IMR-90 (cell line): ENCODE results near the gene STRA6. TPM values are rescaled to one million over a fixed set of nuclear protein-coding genes. Genes with fewer than 3 reads are reported as not detected.

ENCODE experiments used
- ATAC-seq: fragments of 200-7000 bp; cut with Tn5 transposase; 2 replicates; pipeline ENCODE4 v1.9.1; 2020; ENCODE audit warnings: low read depth, mild to moderate bottlenecking, moderate library complexity
- BruUV-seq: library from RNA; stranded (reverse); fragments of 400-500 nt; replicated peaks from 2 replicates; lab custom pipeline; 2021; lab: Mats Ljungman, UMichigan
- CTCF ChIA-PET: fragments of 300-600 bp; formaldehyde crosslinking; extraction: SDS; loops from one replicate; lab custom pipeline; 2021; ENCODE audit warnings: antibody characterized with exemption; lab: Yijun Ruan, JAX
- POLR2A ChIA-PET: fragments of 300-600 bp; sonication (Branson Sonifier 250); formaldehyde crosslinking; loops from one replicate; lab custom pipeline; 2022; ENCODE audit warnings: antibody characterized with exemption; ENCODE audit not compliant: unreplicated experiment; lab: Charles Lee
- DNase-seq: peaks from one replicate; pipeline ENCODE4 v3.0.0; 2013
- H2AFZ ChIP-seq: replicated peaks from 2 replicates; pipeline ENCODE3; 2013; ENCODE audit warnings: low read length, mild to moderate bottlenecking; ENCODE audit not compliant: poor library complexity
- H2AK5ac ChIP-seq: 2 replicates; pipeline ENCODE4 v1.6.1; 2013; ENCODE audit warnings: low read depth, low read length, inconsistent platforms
- H2AK9ac ChIP-seq: replicated peaks from 2 replicates; pipeline ENCODE3; 2013; ENCODE audit warnings: mild to moderate bottlenecking, low read depth, low read length, moderate library complexity; ENCODE audit not compliant: poor library complexity
- H2BK120ac ChIP-seq: 2 replicates; pipeline ENCODE4 v1.6.1; 2013; ENCODE audit warnings: low read depth, low read length, inconsistent platforms
- H2BK15ac ChIP-seq: 3 replicates; pipeline ENCODE4 v1.6.1; 2013; ENCODE audit warnings: low read depth, low read length, inconsistent platforms
- H2BK20ac ChIP-seq: 2 replicates; pipeline ENCODE4 v1.6.1; 2013; ENCODE audit warnings: low read depth, mild to moderate bottlenecking, inconsistent platforms, low read length, moderate library complexity
- H2BK5ac ChIP-seq: 2 replicates; pipeline ENCODE4 v1.6.1; 2013; ENCODE audit warnings: mild to moderate bottlenecking, low read depth, low read length, inconsistent platforms; ENCODE audit not compliant: poor library complexity, severe bottlenecking
- H3K14ac ChIP-seq: replicated peaks from 2 replicates; pipeline ENCODE4 v1.6.1; 2013; ENCODE audit warnings: low read depth, low read length, inconsistent platforms
- H3K18ac ChIP-seq: 2 replicates; pipeline ENCODE4 v1.6.1; 2013; ENCODE audit warnings: low read depth, low read length, control low read depth
- H3K23ac ChIP-seq: 2 replicates; pipeline ENCODE4 v1.6.1; 2013; ENCODE audit warnings: low read depth, low read length, inconsistent platforms
- H3K27ac ChIP-seq: 2 replicates; pipeline ENCODE4 v1.5.1; 2013; ENCODE audit warnings: mild to moderate bottlenecking, control low read depth, low read length; ENCODE audit not compliant: insufficient read depth
- H3K27me3 ChIP-seq: 2 replicates; pipeline ENCODE4 v1.6.1; 2013; ENCODE audit warnings: low read length; ENCODE audit not compliant: control insufficient read depth, insufficient read depth
- H3K36me3 ChIP-seq: 2 replicates; pipeline ENCODE4 v1.6.1; 2013; ENCODE audit warnings: low read length, mixed read lengths; ENCODE audit not compliant: control insufficient read depth, insufficient read depth
- H3K4ac ChIP-seq: 2 replicates; pipeline ENCODE4 v1.6.1; 2013; ENCODE audit warnings: low read depth, low read length, inconsistent platforms
- H3K4me1 ChIP-seq: 2 replicates; pipeline ENCODE4 v1.6.1; 2013; ENCODE audit warnings: low read length, mixed read lengths; ENCODE audit not compliant: control insufficient read depth, insufficient read depth
- H3K4me2 ChIP-seq: 2 replicates; pipeline ENCODE4 v1.6.1; 2013; ENCODE audit warnings: low read depth, mild to moderate bottlenecking, control low read depth, low read length, moderate library complexity
- H3K4me3 ChIP-seq: 2 replicates; pipeline ENCODE4 v1.5.1; 2013; ENCODE audit warnings: low read depth, mild to moderate bottlenecking, control low read depth, low read length, moderate library complexity; ENCODE audit not compliant: insufficient read depth
- H3K56ac ChIP-seq: 2 replicates; pipeline ENCODE4 v1.6.1; 2013; ENCODE audit warnings: low read length, inconsistent platforms; ENCODE audit not compliant: insufficient read depth; ENCODE audit errors: extremely low read depth
- H3K79me1 ChIP-seq, 2 experiments: 2 replicates each; pipeline ENCODE4 v1.6.1; 2013; ENCODE audit warnings: low read length in 2 of 2, inconsistent platforms in 1 of 2, low read depth in 1 of 2
- H3K9ac ChIP-seq: 2 replicates; pipeline ENCODE4 v1.6.1; 2013; ENCODE audit warnings: low read depth, low read length, control low read depth
- H3K9me1 ChIP-seq: 2 replicates; pipeline ENCODE4 v1.6.1; 2013; ENCODE audit warnings: low read length, inconsistent platforms; ENCODE audit not compliant: insufficient read depth
- H3K9me3 ChIP-seq: 2 replicates; pipeline ENCODE4 v1.6.1; 2013; ENCODE audit warnings: low read length; ENCODE audit not compliant: control insufficient read depth, insufficient read depth
- H4K20me1 ChIP-seq: 2 replicates; pipeline ENCODE4 v1.6.1; 2013; ENCODE audit warnings: low read length, inconsistent platforms; ENCODE audit not compliant: insufficient read depth
- H4K5ac ChIP-seq: 2 replicates; pipeline ENCODE4 v1.6.1; 2013; ENCODE audit warnings: mild to moderate bottlenecking, low read depth, low read length, control low read depth
- H4K8ac ChIP-seq, 2 experiments: 2 replicates each; pipeline ENCODE4 v1.6.1; 2013; ENCODE audit warnings: low read depth in 2 of 2, low read length in 2 of 2, control low read depth in 1 of 2, inconsistent platforms in 1 of 2
- H4K91ac ChIP-seq: 2 replicates; pipeline ENCODE4 v1.6.1; 2013; ENCODE audit warnings: low read depth, low read length, inconsistent platforms; ENCODE audit not compliant: insufficient read depth
- BHLHE40 ChIP-seq: fragments of 150-350 bp; IDR thresholded peaks from 2 replicates; pipeline ENCODE4 v1.6.1; 2016; ENCODE audit warnings: mild to moderate bottlenecking, low read depth, low read length
- CEBPB ChIP-seq: IDR thresholded peaks from 2 replicates; pipeline ENCODE4 v1.6.1; 2012; ENCODE audit warnings: low read depth, low read length, improper control_type of control experiment
- CTCF ChIP-seq: conservative IDR thresholded peaks from 2 replicates; pipeline ENCODE4 v1.5.1; 2012; ENCODE audit warnings: mild to moderate bottlenecking, low read depth, low read length, improper control_type of control experiment
- ELK1 ChIP-seq: fragments of 150-350 bp; IDR thresholded peaks from 2 replicates; pipeline ENCODE4 v1.6.1; 2016; ENCODE audit warnings: low read depth, mild to moderate bottlenecking, low read length, moderate library complexity, borderline replicate concordance
- MAFK ChIP-seq: IDR thresholded peaks from 2 replicates; pipeline ENCODE4 v1.6.1; 2012; ENCODE audit warnings: low read depth, low read length, improper control_type of control experiment
- POLR2A ChIP-seq: IDR thresholded peaks from 2 replicates; pipeline ENCODE4 v1.6.1; 2012; ENCODE audit warnings: mild to moderate bottlenecking, low read depth, low read length
- RCOR1 ChIP-seq: IDR thresholded peaks from 2 replicates; pipeline ENCODE4 v1.6.1; 2012; ENCODE audit warnings: mild to moderate bottlenecking, low read length, improper control_type of control experiment; ENCODE audit not compliant: insufficient replicate concordance
- RFX5 ChIP-seq: IDR thresholded peaks from 2 replicates; pipeline ENCODE4 v1.8.0; 2012; ENCODE audit warnings: low read depth, mild to moderate bottlenecking, low read length, moderate library complexity
- SMC3 ChIP-seq: fragments of 150-350 bp; IDR thresholded peaks from 2 replicates; pipeline ENCODE4 v1.6.1; 2016; ENCODE audit warnings: low read depth, mild to moderate bottlenecking, antibody characterized with exemption, low read length, moderate library complexity
- WGBS, 2 experiments: methylation state at CpG; one replicate each; pipeline versions ENCODE4 v1.1.5 to v1.1.7; 2013; ENCODE audit warnings: missing lambda C conversion rate in 2 of 2; ENCODE audit not compliant: insufficient read length in 1 of 2; ENCODE audit errors: extremely low coverage in 2 of 2; 5-methylcytosine and 5-hydroxymethylcytosine counted together
- dilution Hi-C: fragments of 300-500 bp; cut with HindIII; formaldehyde crosslinking; loops from one replicate; pipeline ENCODE4 v1.14.3; 2018; ENCODE audit warnings: low sequenced_read_pairs; ENCODE audit not compliant: unreplicated experiment
- in situ Hi-C: fragments of 300-500 bp; cut with MboI; formaldehyde crosslinking; loops from 3 replicates; pipeline ENCODE4 v1.14.3; 2019; ENCODE audit warnings: low sequenced_read_pairs, inconsistent platforms, mixed read lengths
- intact Hi-C: fragments of 100-400 bp; cut with micrococcal nuclease; formaldehyde crosslinking; loops from 2 replicates; pipeline ENCODE4 v1.10.0; 2022
- polyA plus RNA-seq, 3 experiments: library from polyadenylated mRNA; depleted of rRNA; stranded (reverse); fragments of >200 nt; gene quantifications; 2 replicates each; pipeline ENCODE4 v1.2.3, GENCODE V29; 2012; ENCODE audit warnings: low replicate concordance in 1 of 3
- total RNA-seq: library from RNA; depleted of rRNA; stranded (reverse); fragments of >200 nt; gene quantifications from 2 replicates; pipeline ENCODE4 v1.2.3, GENCODE V29; 2012

STRA6 gene
- total and polyA plus RNA-seq, 2 of the 4 experiments (the other 2 are of a cell fraction): 0.17 TPM; not detected in 1

- no peak for TF ChIP-seq SMC3
- no peak for TF ChIP-seq MAFK
- TF ChIP-seq BHLHE40: no peak
- TF ChIP-seq CEBPB: no peak
- TF ChIP-seq POLR2A: no peak
- no peak for TF ChIP-seq ELK1
These were observed 14.4 kb upstream of the STRA6 start (continued) for GRCh38 chr15:74216949-74217348.

GRCh38 chr15:74215958-74216357, 13.4 kb upstream of the STRA6 start:
- H4K5ac ChIP-seq: no peak overlapping the region
- POLR2A ChIA-PET: no interaction called here
- H2AK5ac ChIP-seq: no peak overlapping the region
- no peak overlapping the region for H4K8ac ChIP-seq
- dilution Hi-C loops: no loop called here
- no peak overlapping the region for H2AFZ ChIP-seq
- no peaks in the 10 kb centered on the region for H3K79me1 ChIP-seq
- H3K27ac ChIP-seq: no peak overlapping the region
- H3K9me3 ChIP-seq: no peaks in the 10 kb centered on the region
- H3K18ac ChIP-seq: no peak overlapping the region
- intact Hi-C loops: no loop called here
- H3K4me1 ChIP-seq: peaks cover 9% of the 10 kb centered on the region; the same call in 1 of the 2 replicates
- H4K20me1 ChIP-seq: no peaks in the 10 kb centered on the region
- H3K27me3 ChIP-seq: peaks cover 38% of the 10 kb centered on the region
- H3K4me2 ChIP-seq: no peak overlapping the region
- no peaks in the 10 kb centered on the region for H3K36me3 ChIP-seq
- ATAC-seq (no peak), DNase-seq (no peak)
- H2BK5ac ChIP-seq: no peak overlapping the region
- H2BK120ac ChIP-seq: no peak overlapping the region
- H2AK9ac ChIP-seq: no peak overlapping the region
- H2BK20ac ChIP-seq: no peak overlapping the region
- WGBS, 2 experiments: 93 to 100% methylated on average over 1 to 7 of the region's 8 CpGs
- no peak overlapping the region for H3K4ac ChIP-seq
- TF ChIP-seq BHLHE40 (no peak), RFX5 (no peak), CTCF (no peak), RCOR1 (no peak)
- BruUV-seq: no TSS peak
- H3K9me1 ChIP-seq: no peaks in the 10 kb centered on the region
- H3K56ac ChIP-seq: no peak overlapping the region
- no peak overlapping the region for H2BK15ac ChIP-seq
- no peak overlapping the region for H3K4me3 ChIP-seq
- no peak overlapping the region for H4K91ac ChIP-seq
- CTCF ChIA-PET: interaction anchor here (0.6 to 1.0 kb wide), 2 partner anchors 24 to 50 kb away, joined by 3 read pairs; no protein-coding TSS in a partner anchor
- in situ Hi-C loops: no loop called here
- no peak overlapping the region for H3K23ac ChIP-seq
- H3K14ac ChIP-seq: no peak overlapping the region
- H3K9ac ChIP-seq: no peak overlapping the region
